ENCODE data around the gene DHRSX.

GRCh38 chrX:2424317-2424716 is 76.5 kb downstream of the DHRSX start:
- no peak for TF ChIP-seq CTCF (IDR thresholded peaks at IDR 0.05; ENCODE audit: low read depth, low read length)
- TF ChIP-seq POLR2A (IDR thresholded peaks at IDR 0.05; ENCODE audit: extremely low read depth, insufficient read length): no peak

Data from NB4 (cell line).